ENCODE results near the gene MDH2.
A peak's percentile ranks its signal among the peaks of the same experiment; 100 is the strongest.
"Not testable (repeated sequence)": the region's sequence is repeated elsewhere in the genome, so short reads cannot be mapped to it uniquely, and the experiment has no call there.

MDH2 gene

GRCh38 chr7:76108540-76109233, 60.8 kb downstream of the MDH2 start:
- DNase-seq (ENCODE audit: low spot score): peak; percentile 13

GRCh38 chr7:76113042-76113630, 65.2 kb downstream of the MDH2 start:
- not testable (repeated sequence) for DNase-seq (ENCODE audit: low spot score)

- not testable (repeated sequence) for DNase-seq (ENCODE audit: low spot score)
Observed at GRCh38 chr7:76114742-76115141, 66.8 kb downstream of the MDH2 start.
